Caco-2 (cell line): ENCODE measurements around the gene YWHAQ. TPM values are rescaled to one million over a fixed set of nuclear protein-coding genes. Genes with fewer than 3 reads are reported as not detected.

Source experiments
- BruUV-seq: library from RNA; stranded (reverse); fragments of 400-500 nt; replicated peaks from 2 replicates; lab custom pipeline; 2021; lab: Mats Ljungman, UMichigan
- CTCF ChIA-PET: fragments of 300-600 bp; sonication (Branson Sonifier 250); formaldehyde crosslinking; loops from one replicate; lab custom pipeline; 2022; ENCODE audit warnings: antibody characterized with exemption; lab: Charles Lee
- POLR2A ChIA-PET: fragments of 300-600 bp; sonication (Branson Sonifier 250); formaldehyde crosslinking; loops from one replicate; lab custom pipeline; 2022; ENCODE audit warnings: antibody characterized with exemption; lab: Charles Lee
- DNase-seq, 2 experiments: peaks; one replicate each; pipeline versions ENCODE4 v3.0.0 to v3.0.0-alpha.2; 2020 to 2022
- H3K27me3 ChIP-seq: replicated peaks from 2 replicates; pipeline ENCODE4 v1.6.0; 2011; ENCODE audit warnings: low read length; ENCODE audit not compliant: control insufficient read depth, insufficient read depth
- H3K36me3 ChIP-seq: 2 replicates; pipeline ENCODE4 v1.5.1; 2011; ENCODE audit warnings: low read length; ENCODE audit not compliant: control insufficient read depth, insufficient read depth
- H3K4me1 ChIP-seq: fragments of 250-450 bp; sonication (Bioruptor Pico); 2 replicates; pipeline ENCODE4 v1.5.1; 2020; ENCODE audit warnings: mild to moderate bottlenecking
- H3K4me3 ChIP-seq: 2 replicates; pipeline ENCODE4 v1.5.1; 2011; ENCODE audit warnings: low read depth, mild to moderate bottlenecking, control low read depth, low read length
- H3K9me3 ChIP-seq: fragments of 250-450 bp; sonication (Bioruptor Pico); 2 replicates; pipeline ENCODE4 v1.5.1; 2020; ENCODE audit warnings: mild to moderate bottlenecking, moderate library complexity
- H3K27ac Mint-ChIP-seq: one replicate; pipeline ENCODE4 v1.8.0; 2022; ENCODE audit warnings: mixed read lengths; ENCODE audit not compliant: unreplicated experiment
- H3K27me3 Mint-ChIP-seq: one replicate; pipeline ENCODE4 v1.8.0; 2022; ENCODE audit warnings: mixed read lengths; ENCODE audit not compliant: insufficient read depth, unreplicated experiment
- H3K36me3 Mint-ChIP-seq: one replicate; pipeline ENCODE4 v1.8.0; 2022; ENCODE audit warnings: mild to moderate bottlenecking, mixed read lengths; ENCODE audit not compliant: insufficient read depth, unreplicated experiment
- H3K4me1 Mint-ChIP-seq: one replicate; pipeline ENCODE4 v1.8.0; 2022; ENCODE audit warnings: low read depth, mixed read lengths; ENCODE audit not compliant: unreplicated experiment
- H3K4me3 Mint-ChIP-seq: one replicate; pipeline ENCODE4 v1.8.0; 2022; ENCODE audit warnings: mild to moderate bottlenecking, moderate library complexity, mixed read lengths; ENCODE audit not compliant: unreplicated experiment
- H3K9me3 Mint-ChIP-seq: one replicate; pipeline ENCODE4 v1.8.0; 2022; ENCODE audit warnings: mixed read lengths; ENCODE audit not compliant: unreplicated experiment
- CTCF ChIP-seq, 2 experiments: fragments of 200-600 bp in 1 of 2; IDR thresholded peaks; 1 replicate in 1 of 2; 2 replicates in 1 of 2; pipeline versions ENCODE4 v1.5.1 to v1.8.0; 2011 to 2022; ENCODE audit warnings: antibody characterized with exemption in 1 of 2, control low read depth in 1 of 2, inconsistent platforms in 1 of 2, low read depth in 1 of 2, low read length in 1 of 2, mild to moderate bottlenecking in 1 of 2, moderate library complexity in 1 of 2; ENCODE audit not compliant: insufficient read depth in 1 of 2, severe bottlenecking in 1 of 2, unreplicated experiment in 1 of 2
- intact Hi-C: fragments of 100-400 bp; cut with micrococcal nuclease; formaldehyde crosslinking; loops from one replicate; pipeline ENCODE4 v1.10.0; 2022; ENCODE audit not compliant: unreplicated experiment
- total RNA-seq: library from RNA; stranded (reverse); gene quantifications from 2 replicates; pipeline ENCODE4 v1.2.3, GENCODE V29; 2022

YWHAQ gene
- total RNA-seq, 1 experiment from 2014 or later = 344 TPM

GRCh38 chr2:9543557-9543956 is 87.2 kb downstream of the YWHAQ start:
- no TSS peak for BruUV-seq
- no peak for DNase-seq
- no peaks in the 10 kb centered on the region for H3K9me3 Mint-ChIP-seq
- H3K27ac Mint-ChIP-seq = no peak overlapping the region
- Histone ChIP-seq H3K27me3 (no peaks in the 10 kb centered on the region), H3K9me3 (no peaks in the 10 kb centered on the region), H3K36me3 (no peaks in the 10 kb centered on the region), H3K4me3 (no peak overlapping the region), H3K4me1 (no peaks in the 10 kb centered on the region)
- peaks cover 8% of the 10 kb centered on the region for H3K36me3 Mint-ChIP-seq
- intact Hi-C loops = no loop called here
- no peaks in the 10 kb centered on the region for H3K27me3 Mint-ChIP-seq
- no peak overlapping the region for H3K4me3 Mint-ChIP-seq
- TF ChIP-seq CTCF (IDR thresholded peaks at IDR 0.05; ENCODE audit: insufficient read depth in 1 of 2, low read depth in 1 of 2, low read length in 1 of 2, severe bottlenecking in 1 of 2, unreplicated experiment in 1 of 2) = no peak
- peaks cover 10% of the 10 kb centered on the region for H3K4me1 Mint-ChIP-seq
- CTCF ChIA-PET = no interaction called here
- POLR2A ChIA-PET = no interaction called here

GRCh38 chr2:9539531-9539930 is 91.3 kb downstream of the YWHAQ start:
- TF ChIP-seq CTCF (IDR thresholded peaks at IDR 0.05; ENCODE audit: insufficient read depth in 1 of 2, low read depth in 1 of 2, low read length in 1 of 2, severe bottlenecking in 1 of 2, unreplicated experiment in 1 of 2) = no peak
- no TSS peak for BruUV-seq
- Histone ChIP-seq H3K36me3 (no peaks in the 10 kb centered on the region), H3K27me3 (no peaks in the 10 kb centered on the region), H3K9me3 (no peaks in the 10 kb centered on the region), H3K4me3 (no peak overlapping the region), H3K4me1 (no peaks in the 10 kb centered on the region)
- Mint-ChIP-seq H3K27me3 (no peaks in the 10 kb centered on the region), H3K9me3 (no peaks in the 10 kb centered on the region), H3K4me1 (no peaks in the 10 kb centered on the region), H3K4me3 (no peak overlapping the region), H3K36me3 (peaks cover 16% of the 10 kb centered on the region), H3K27ac (no peak overlapping the region)
- DNase-seq = no peak
- POLR2A ChIA-PET = no interaction called here
- intact Hi-C loops = no loop called here
- CTCF ChIA-PET = interaction anchor here (0.5 kb wide), 1 partner anchor 8 kb away, joined by 4 read pairs; no protein-coding TSS in a partner anchor

- no TSS peak for BruUV-seq
- Histone ChIP-seq H3K4me3 (no peak overlapping the region), H3K4me1 (no peaks in the 10 kb centered on the region), H3K27me3 (no peaks in the 10 kb centered on the region), H3K9me3 (no peaks in the 10 kb centered on the region), H3K36me3 (no peaks in the 10 kb centered on the region)
- H3K9me3 Mint-ChIP-seq = no peaks in the 10 kb centered on the region
- ChIA-PET CTCF (no interaction called here), POLR2A (no interaction called here)
- no peak for TF ChIP-seq CTCF (IDR thresholded peaks at IDR 0.05; ENCODE audit: insufficient read depth in 1 of 2, low read depth in 1 of 2, low read length in 1 of 2, severe bottlenecking in 1 of 2, unreplicated experiment in 1 of 2)
- H3K36me3 Mint-ChIP-seq = peaks cover 24% of the 10 kb centered on the region
- DNase-seq = no peak
- no peak overlapping the region for H3K4me3 Mint-ChIP-seq
- no peaks in the 10 kb centered on the region for H3K4me1 Mint-ChIP-seq
- H3K27ac Mint-ChIP-seq = no peak overlapping the region
- intact Hi-C loops = no loop called here
- H3K27me3 Mint-ChIP-seq = no peaks in the 10 kb centered on the region
Measured at GRCh38 chr2:9538000-9538507, 92.7 kb downstream of the YWHAQ start.
